Stimulated activated naive CD8-positive, alpha-beta T cell treated with anti-CD3 and anti-CD28 coated beads, Interleukin-15, Interleukin-2, amounts not matched to agents 100 ng/mL and 50 ng/mL, for 24 hours (primary cell): ENCODE data around the gene GALNT12.

Experiments used
- H3K27ac Mint-ChIP-seq: one replicate; pipeline ENCODE4 v1.8.0; 2021; ENCODE audit warnings: mild to moderate bottlenecking, mixed read lengths
- H3K27me3 Mint-ChIP-seq: one replicate; pipeline ENCODE4 v1.8.0; 2021; ENCODE audit warnings: mixed read lengths
- H3K36me3 Mint-ChIP-seq: one replicate; pipeline ENCODE4 v1.8.0; 2021; ENCODE audit warnings: low read depth, mixed read lengths
- H3K4me1 Mint-ChIP-seq: one replicate; pipeline ENCODE4 v1.8.0; 2021; ENCODE audit warnings: low read depth, mixed read lengths
- H3K4me3 Mint-ChIP-seq: one replicate; pipeline ENCODE4 v1.8.0; 2021; ENCODE audit warnings: mild to moderate bottlenecking, mixed read lengths
- H3K9me3 Mint-ChIP-seq: one replicate; pipeline ENCODE4 v1.8.0; 2021; ENCODE audit warnings: mixed read lengths

GALNT12 gene

DNA sequence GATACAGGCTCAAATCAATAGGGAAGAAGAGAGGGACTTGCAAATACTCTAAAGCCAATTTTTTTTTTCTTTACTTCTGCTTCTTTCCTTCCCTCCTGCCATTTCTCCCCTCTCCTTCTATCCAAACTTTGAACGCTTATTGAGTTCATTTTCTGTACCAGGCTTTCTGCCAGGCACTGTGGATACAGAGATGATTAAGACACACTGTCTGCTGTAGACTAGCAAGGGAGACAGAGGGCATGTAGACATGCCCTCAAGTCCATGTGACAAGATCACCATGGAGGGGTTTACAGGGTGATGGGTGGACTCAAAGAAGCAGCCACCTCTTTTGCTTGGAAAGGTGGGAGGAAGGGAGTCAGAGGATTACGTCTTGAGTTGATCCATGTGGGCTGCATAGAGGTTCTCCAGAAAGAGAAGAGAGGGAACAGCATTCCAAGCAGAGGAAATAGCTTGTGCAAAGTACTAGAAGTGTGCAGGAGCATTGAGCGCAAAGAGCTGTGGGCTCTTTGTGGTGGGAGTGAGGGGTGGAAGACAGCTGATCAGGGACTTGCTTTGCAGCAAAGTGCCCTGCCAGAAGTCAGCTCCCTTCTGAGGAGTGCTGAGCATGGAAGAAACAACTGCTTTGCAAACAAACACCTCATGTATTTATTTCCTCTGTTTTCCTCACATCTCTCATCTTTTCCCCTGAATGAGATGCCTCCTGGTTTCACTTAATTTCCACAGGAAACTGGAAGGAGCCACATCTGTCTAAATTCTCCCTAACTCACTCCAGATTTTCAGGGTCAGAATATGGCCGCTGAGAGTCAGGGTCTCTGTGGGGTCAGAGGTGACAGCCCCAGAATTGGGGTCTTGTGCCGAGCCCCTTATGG, 71.9 kb downstream of the GALNT12 start:
- Mint-ChIP-seq H3K9me3 (no peaks in the 10 kb centered on the region), H3K4me1 (no peaks in the 10 kb centered on the region), H3K36me3 (no peaks in the 10 kb centered on the region), H3K4me3 (no peak overlapping the region), H3K27me3 (peaks cover 14% of the 10 kb centered on the region), H3K27ac (no peak overlapping the region)

DNA sequence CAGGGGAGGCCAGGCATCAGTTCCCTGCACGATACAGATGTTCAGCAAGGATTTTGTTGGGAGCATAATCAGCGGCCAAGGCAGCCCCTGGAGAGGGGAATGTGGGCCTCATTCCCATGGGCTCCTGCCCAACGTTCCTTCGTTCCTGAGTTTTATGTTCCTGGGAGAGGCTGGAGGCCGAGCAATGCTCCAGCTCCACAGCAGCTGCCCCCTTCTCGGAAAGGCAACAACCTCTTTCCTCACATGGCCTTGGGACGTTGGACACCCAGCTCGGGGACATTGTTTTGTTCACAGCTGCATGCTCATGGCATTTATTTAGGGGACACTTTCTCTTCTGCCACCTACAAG, 72.5 kb downstream of the GALNT12 start:
- Mint-ChIP-seq H3K4me1 (no peaks in the 10 kb centered on the region), H3K4me3 (no peak overlapping the region), H3K36me3 (no peaks in the 10 kb centered on the region), H3K27ac (no peak overlapping the region), H3K27me3 (peaks cover 20% of the 10 kb centered on the region), H3K9me3 (no peaks in the 10 kb centered on the region)

DNA sequence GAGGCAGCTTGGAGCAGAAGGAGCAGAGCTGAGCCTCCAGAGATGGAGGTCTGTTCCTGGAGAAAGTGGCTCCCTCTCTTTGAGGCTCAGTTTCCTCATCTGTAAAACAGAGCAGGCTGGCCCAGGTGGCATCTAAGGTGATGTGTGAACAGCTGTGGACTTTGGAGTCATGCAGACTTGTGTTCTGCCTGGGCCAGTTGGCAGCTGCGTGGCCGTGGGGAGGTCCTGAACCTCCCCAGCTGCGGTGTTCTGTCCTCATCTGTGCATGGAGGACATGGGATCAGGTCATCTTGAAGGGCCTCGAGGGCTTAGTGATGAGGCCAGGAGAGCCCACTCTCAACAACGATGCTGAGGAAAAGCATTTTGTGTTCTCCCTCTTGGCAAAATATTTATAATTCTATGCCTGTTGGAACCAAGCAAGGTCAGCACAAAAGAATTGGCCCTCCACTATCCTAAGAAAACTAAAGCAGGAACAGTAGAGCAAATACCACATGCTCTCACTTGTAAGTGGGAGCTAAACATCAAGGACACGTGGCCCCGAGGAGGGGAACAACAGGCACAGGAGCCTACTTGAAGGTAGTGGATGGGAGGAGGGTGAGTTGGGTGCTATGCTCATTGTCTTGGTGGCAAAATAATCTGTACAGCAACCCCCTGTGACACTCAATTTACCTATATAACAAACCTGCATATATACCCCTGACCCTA, 73.0 kb downstream of the GALNT12 start:
- H3K4me1 Mint-ChIP-seq, result no peaks in the 10 kb centered on the region
- no peak overlapping the region for H3K4me3 Mint-ChIP-seq
- H3K27me3 Mint-ChIP-seq, result peaks cover 25% of the 10 kb centered on the region
- H3K9me3 Mint-ChIP-seq, result no peaks in the 10 kb centered on the region
- H3K27ac Mint-ChIP-seq, result no peak overlapping the region
- H3K36me3 Mint-ChIP-seq, result no peaks in the 10 kb centered on the region

DNA sequence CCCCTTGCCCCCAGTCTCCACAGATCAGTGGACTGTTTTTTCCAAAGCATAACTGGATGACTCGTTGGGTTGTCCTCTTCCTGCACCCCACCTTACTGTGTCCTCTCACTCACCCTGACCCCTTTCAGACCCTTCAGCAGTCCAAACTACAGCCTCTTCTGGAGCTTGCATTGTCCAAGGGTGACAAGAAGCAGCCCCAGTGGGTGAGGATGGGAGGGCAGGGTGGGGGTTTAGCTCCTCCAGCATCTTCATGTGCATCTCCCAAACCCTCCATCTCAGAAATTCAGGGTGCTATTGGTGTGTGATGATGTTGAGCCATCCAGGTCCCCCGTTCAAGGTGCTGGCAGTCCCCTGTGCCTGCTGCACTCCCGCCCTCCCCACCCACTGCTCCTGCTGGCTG, 73.9 kb downstream of the GALNT12 start:
- H3K9me3 Mint-ChIP-seq, result no peaks in the 10 kb centered on the region
- no peak overlapping the region for H3K4me3 Mint-ChIP-seq
- no peaks in the 10 kb centered on the region for H3K36me3 Mint-ChIP-seq
- no peaks in the 10 kb centered on the region for H3K4me1 Mint-ChIP-seq
- no peak overlapping the region for H3K27ac Mint-ChIP-seq
- peaks cover 26% of the 10 kb centered on the region for H3K27me3 Mint-ChIP-seq

DNA sequence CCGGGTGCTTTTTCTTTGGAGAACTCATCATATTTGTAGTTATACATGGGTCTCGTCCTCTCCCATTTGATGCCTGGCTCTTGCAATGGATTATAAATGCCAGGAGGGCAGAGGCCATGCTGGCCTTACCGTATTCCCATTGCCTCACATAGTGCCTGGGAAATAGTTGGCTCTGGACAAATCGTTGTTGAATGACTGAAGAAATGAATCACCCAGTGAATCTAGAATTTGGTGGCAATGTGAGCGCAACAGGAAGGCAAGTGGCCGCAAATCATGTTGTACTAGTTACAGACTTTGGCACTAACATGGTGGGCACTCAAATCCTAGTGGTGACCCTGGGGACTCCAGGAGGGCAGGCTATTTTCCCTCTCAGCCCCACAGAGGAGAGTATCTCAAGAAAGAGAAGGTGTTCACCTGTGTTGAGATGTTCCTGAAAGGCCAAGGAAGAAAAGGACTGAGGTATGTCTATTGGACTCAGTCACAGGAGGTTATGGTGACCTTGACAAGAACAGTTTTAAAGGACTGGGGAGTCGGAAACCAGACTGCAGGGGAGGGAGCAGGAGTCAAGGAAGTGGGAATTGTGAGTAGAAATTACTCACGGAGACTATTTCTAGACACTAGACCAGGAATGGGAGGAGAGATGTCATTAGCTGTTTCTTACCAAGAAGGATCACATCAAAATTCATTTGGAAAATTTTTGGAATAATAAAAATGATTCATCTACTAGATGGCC, 74.5 kb downstream of the GALNT12 start:
- peaks cover 26% of the 10 kb centered on the region for H3K27me3 Mint-ChIP-seq
- no peaks in the 10 kb centered on the region for H3K9me3 Mint-ChIP-seq
- H3K4me3 Mint-ChIP-seq, result no peak overlapping the region

DNA sequence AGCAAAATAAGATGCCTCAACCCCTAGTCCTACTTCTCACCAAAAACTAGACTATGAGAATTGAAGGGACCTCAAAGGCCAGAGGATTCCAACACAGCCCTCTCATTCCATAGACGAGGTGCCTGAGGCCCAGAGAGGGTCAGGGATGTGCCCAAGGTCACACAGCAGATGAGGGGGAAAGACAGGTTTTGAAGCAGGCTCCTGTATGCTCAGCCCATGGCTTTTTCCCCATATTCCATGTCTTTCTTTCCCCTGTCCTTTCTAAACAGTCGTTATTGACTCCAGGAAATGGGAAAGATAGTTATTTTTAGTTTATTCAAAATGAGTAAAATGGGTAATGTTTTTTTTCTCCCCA, 75.1 kb downstream of the GALNT12 start:
- no peaks in the 10 kb centered on the region for H3K4me1 Mint-ChIP-seq
- no peak overlapping the region for H3K27ac Mint-ChIP-seq
- no peaks in the 10 kb centered on the region for H3K36me3 Mint-ChIP-seq
- no peak overlapping the region for H3K4me3 Mint-ChIP-seq
- H3K9me3 Mint-ChIP-seq, result no peaks in the 10 kb centered on the region
- peaks cover 28% of the 10 kb centered on the region for H3K27me3 Mint-ChIP-seq

More for the DNA sequence above, 74.5 kb downstream of the GALNT12 start:
- H3K27ac Mint-ChIP-seq, result no peak overlapping the region
- no peaks in the 10 kb centered on the region for H3K4me1 Mint-ChIP-seq
- H3K36me3 Mint-ChIP-seq, result no peaks in the 10 kb centered on the region

DNA sequence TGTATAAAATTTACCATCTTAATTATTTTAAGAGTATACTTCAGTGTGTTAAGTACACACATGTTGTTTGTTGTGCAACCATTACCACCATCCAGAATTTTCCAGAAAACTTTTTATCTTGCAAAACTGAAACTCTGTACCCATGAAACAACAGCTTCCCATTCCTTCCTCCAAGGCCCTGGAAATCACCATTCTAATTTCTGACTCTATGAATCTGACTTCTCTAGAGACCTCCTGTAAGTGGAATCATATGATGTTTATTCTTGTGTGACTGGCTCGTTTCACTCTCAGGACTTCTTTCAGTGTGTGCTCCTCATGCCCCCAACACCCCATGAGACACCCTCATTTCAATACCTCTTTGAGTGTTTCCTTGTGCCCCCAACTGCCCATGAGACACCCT, 75.8 kb downstream of the GALNT12 start:
- H3K27me3 Mint-ChIP-seq, result peaks cover 30% of the 10 kb centered on the region
- H3K27ac Mint-ChIP-seq, result no peak overlapping the region
- H3K4me1 Mint-ChIP-seq, result no peaks in the 10 kb centered on the region
- H3K36me3 Mint-ChIP-seq, result no peaks in the 10 kb centered on the region
- H3K9me3 Mint-ChIP-seq, result no peaks in the 10 kb centered on the region
- H3K4me3 Mint-ChIP-seq, result no peak overlapping the region

DNA sequence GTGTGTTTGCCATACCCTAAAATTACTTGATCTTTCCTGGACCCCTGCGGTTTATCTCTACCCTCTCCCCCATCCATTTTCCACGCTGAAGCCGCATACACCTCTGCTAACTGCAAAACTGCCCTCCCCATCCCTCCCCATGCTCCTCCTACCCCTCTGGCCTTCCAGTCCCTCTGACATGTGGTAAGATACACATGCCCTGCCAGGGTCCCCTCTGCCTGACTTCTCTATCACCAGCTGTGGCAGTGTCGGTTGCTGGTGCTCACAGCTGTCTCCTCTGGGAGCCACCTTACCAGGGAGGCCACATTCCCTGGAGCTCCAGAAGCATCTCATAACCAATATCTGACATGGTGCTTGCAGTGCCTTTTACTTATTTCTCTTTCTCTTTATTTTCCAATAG, 77.4 kb downstream of the GALNT12 start:
- Mint-ChIP-seq H3K27ac (no peak overlapping the region), H3K4me3 (no peak overlapping the region), H3K27me3 (peaks cover 32% of the 10 kb centered on the region), H3K36me3 (no peaks in the 10 kb centered on the region), H3K9me3 (no peaks in the 10 kb centered on the region), H3K4me1 (no peaks in the 10 kb centered on the region)

DNA sequence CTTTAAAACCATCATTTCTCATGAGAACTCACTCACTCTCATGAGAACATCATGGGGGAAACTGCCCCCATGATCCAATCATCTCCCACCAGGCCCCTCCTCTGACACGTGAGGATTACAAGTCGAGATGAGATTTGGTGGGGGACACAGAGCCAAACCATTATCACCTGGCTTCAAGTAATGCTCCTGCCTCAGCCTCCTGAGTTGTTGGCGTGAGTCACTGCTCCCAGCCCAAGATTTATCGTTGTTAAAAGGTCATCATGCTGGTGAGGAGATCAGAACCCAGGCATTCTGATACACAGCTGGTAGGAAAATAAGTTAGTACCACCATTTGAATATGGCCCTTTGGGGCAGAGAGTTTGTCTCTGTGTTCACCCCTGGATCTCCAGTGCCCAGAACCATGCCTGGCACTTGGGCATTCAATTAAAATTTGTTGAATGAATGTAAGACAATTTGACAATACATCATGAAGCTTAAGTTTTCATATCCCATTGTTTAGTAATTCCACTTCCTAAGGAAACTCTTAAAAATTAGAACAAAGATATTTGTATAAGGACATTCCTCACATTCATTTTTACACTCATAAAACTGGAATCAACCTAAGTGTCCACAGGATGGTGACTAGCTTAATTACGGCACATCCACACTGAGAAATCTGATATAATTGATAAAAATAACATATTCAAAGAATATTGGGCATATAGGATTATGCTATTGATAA, 78.3 kb downstream of the GALNT12 start:
- Mint-ChIP-seq H3K27ac (no peak overlapping the region), H3K9me3 (no peaks in the 10 kb centered on the region), H3K36me3 (no peaks in the 10 kb centered on the region), H3K4me3 (no peak overlapping the region), H3K27me3 (peaks cover 32% of the 10 kb centered on the region), H3K4me1 (no peaks in the 10 kb centered on the region)

DNA sequence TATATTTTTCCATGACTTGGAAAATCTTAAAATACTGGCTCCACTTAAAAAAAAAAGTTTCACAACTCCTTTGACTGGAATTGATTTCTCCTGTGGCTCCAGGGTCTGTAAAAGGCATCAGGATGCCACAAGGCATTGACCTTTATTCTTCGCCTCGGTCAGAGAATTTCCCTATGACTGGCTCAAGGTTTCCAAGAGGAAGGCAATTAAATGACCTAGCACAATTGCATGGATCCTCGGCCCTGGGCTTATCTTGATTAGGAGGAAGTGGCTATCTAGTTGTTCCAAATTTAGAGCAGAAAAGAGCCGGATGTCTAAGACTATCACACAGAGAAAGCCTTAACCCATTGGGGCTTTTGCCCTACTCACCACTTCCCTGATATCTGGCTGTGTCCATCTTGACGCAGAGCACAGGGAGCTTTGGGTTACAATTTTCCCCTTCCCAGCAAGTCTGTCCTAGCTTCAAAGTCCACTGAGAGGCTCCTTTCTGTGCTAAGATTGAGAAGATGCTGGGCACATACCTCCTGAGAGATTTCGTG, 79.3 kb downstream of the GALNT12 start:
- H3K9me3 Mint-ChIP-seq, result no peaks in the 10 kb centered on the region
- H3K36me3 Mint-ChIP-seq, result no peaks in the 10 kb centered on the region
- H3K4me1 Mint-ChIP-seq, result no peaks in the 10 kb centered on the region
- peaks cover 32% of the 10 kb centered on the region for H3K27me3 Mint-ChIP-seq
- H3K27ac Mint-ChIP-seq, result no peak overlapping the region
- H3K4me3 Mint-ChIP-seq, result no peak overlapping the region

DNA sequence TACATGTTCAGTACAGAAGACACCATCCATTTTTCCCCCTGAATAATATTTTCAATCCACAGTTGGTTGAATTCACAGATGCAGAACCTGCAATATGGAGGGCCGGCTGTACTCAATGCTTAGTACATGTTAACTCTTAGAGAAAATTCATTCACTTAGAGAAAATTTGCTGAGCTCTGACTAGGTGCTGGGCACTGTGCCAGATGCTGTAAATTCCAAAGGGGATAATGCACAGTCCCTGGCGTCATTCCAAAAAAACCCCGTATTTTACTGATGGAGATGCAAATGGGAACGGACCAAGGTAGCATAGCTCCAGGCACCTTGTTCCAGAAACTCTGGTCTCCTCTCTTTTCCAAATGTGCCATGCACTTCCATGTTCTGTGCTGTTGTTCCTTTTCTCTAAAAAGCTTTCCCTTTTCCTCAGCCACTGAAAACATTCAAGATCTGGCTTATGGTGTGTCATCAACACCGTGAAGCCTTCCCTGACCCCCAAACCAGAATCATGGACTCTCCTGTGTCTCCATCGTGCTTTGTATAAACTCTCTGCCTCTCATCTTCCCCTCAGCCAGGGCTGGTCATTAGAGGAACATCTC, 80.5 kb downstream of the GALNT12 start:
- peaks cover 27% of the 10 kb centered on the region for H3K27me3 Mint-ChIP-seq

DNA sequence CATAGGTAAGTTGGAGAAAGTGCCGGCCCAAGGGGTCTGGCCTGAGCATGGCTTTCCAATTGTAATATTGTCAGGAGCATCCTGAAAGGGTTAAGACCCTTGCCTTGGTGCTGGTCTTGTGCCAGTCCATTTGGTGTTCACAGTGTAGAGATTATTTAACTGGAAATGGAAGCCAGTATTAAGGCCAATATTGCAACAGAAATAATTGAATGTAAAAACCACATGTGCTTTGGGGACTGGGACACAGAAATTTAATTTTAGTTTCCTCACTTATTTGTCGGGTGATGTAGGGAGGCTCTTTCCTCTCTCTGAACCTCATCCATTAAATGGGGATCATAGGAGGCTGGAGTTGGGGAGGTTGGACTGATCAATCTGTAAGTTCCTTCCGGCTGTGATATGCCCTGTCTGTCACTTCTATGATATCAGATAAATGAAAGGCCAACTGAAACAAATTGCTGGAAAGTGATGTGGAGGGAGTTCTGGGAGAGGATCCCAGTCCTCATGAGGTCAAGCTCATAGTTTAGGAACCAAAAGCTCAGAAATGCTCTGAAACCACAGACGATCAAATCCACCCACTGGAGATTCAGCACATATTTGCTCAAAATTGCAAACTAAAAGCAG, 81.4 kb downstream of the GALNT12 start:
- H3K36me3 Mint-ChIP-seq, result no peaks in the 10 kb centered on the region
- peaks cover 20% of the 10 kb centered on the region for H3K27me3 Mint-ChIP-seq
- H3K9me3 Mint-ChIP-seq, result no peaks in the 10 kb centered on the region
- no peak overlapping the region for H3K27ac Mint-ChIP-seq
- H3K4me1 Mint-ChIP-seq, result peaks cover 3% of the 10 kb centered on the region
- no peak overlapping the region for H3K4me3 Mint-ChIP-seq

More for the DNA sequence above, 80.5 kb downstream of the GALNT12 start:
- H3K27ac Mint-ChIP-seq, result no peak overlapping the region
- no peaks in the 10 kb centered on the region for H3K36me3 Mint-ChIP-seq
- H3K4me3 Mint-ChIP-seq, result no peak overlapping the region
- H3K4me1 Mint-ChIP-seq, result peaks cover 3% of the 10 kb centered on the region
- no peaks in the 10 kb centered on the region for H3K9me3 Mint-ChIP-seq

DNA sequence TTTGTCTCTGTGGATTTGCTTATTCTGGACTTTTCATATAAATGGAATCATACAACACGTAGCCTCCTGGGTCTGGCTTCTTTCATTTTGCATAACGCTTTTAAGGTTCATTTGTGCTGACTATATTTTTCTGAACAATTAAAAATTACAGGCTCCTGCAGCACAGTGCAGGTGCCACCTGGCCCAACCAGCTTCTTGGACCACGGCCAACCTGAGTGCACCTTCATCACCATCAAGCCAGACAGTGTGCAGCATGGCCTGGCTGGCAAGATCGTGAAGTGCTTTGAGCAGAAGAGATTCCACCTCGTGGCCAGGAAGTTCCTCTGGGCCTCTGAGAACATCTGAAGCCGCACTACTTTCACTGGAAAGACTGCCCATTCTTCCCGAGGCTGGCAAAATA, 82.8 kb downstream of the GALNT12 start:
- Mint-ChIP-seq H3K4me3 (no peak overlapping the region), H3K27ac (no peak overlapping the region), H3K4me1 (peaks cover 3% of the 10 kb centered on the region), H3K9me3 (no peaks in the 10 kb centered on the region), H3K27me3 (peaks cover 13% of the 10 kb centered on the region), H3K36me3 (no peaks in the 10 kb centered on the region)

DNA sequence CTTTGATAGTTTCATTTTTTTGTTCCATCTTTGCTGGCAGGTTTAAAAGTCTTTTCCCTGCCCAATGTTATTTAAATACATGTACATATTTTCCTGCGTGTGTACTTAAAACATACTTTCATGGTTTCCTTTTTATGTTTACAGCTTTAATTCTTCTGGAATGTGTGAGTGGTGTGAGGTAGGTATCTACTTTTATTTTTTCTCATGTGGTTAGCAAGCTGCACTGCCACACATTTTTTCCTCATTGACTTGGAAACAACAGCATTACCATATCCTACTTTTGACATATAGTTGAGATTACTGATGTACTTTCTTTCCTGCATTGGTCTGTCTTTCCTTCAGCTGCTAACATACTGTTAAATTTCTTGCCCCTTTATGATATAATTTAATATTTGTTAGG, 84.8 kb downstream of the GALNT12 start:
- peaks cover 27% of the 10 kb centered on the region for H3K27me3 Mint-ChIP-seq
- H3K4me1 Mint-ChIP-seq, result peaks cover 3% of the 10 kb centered on the region

More for the DNA sequence above, 84.8 kb downstream of the GALNT12 start:
- H3K36me3 Mint-ChIP-seq, result no peaks in the 10 kb centered on the region
- no peak overlapping the region for H3K27ac Mint-ChIP-seq
- no peak overlapping the region for H3K4me3 Mint-ChIP-seq
- H3K9me3 Mint-ChIP-seq, result peaks cover 8% of the 10 kb centered on the region
